ENCODE data around the gene DGKK.
"Not testable (repeated sequence)": the region's sequence is repeated elsewhere in the genome, so short reads cannot be mapped to it uniquely, and the experiment has no call there.

The DGKK gene

GRCh38 chrX:50428174-50428573, 42.5 kb downstream of the DGKK start:
- DNase-seq (ENCODE audit: low spot score) = no peak

GRCh38 chrX:50407976-50408375, 62.6 kb downstream of the DGKK start:
- DNase-seq (ENCODE audit: low spot score) = no peak

- no peak for DNase-seq (ENCODE audit: low spot score)
These were observed 66.7 kb downstream of the DGKK start for GRCh38 chrX:50403903-50404302.

GRCh38 chrX:50402886-50403285, 67.7 kb downstream of the DGKK start:
- DNase-seq (ENCODE audit: low spot score) = no peak

- no peak for DNase-seq (ENCODE audit: low spot score)
These were observed 76.7 kb downstream of the DGKK start for GRCh38 chrX:50393902-50394301.

- no peak for DNase-seq (ENCODE audit: low spot score)
These were observed 84.1 kb downstream of the DGKK start for GRCh38 chrX:50386520-50386919.

- DNase-seq (ENCODE audit: low spot score) = no peak
These were observed 88.8 kb downstream of the DGKK start for GRCh38 chrX:50381729-50382415.

- DNase-seq (ENCODE audit: low spot score) = no peak
These were observed 95.0 kb downstream of the DGKK start for GRCh38 chrX:50375481-50376267.

GRCh38 chrX:50372966-50373365, 97.7 kb downstream of the DGKK start:
- no peak for DNase-seq (ENCODE audit: low spot score)

- DNase-seq (ENCODE audit: low spot score) = no peak
These were observed 126.7 kb downstream of the DGKK start for GRCh38 chrX:50343917-50344316.

- no peak for DNase-seq (ENCODE audit: low spot score)
These were observed 137.3 kb downstream of the DGKK start for GRCh38 chrX:50333308-50333707.

GRCh38 chrX:50332668-50333067, 138.0 kb downstream of the DGKK start:
- DNase-seq (ENCODE audit: low spot score) = not testable (repeated sequence)

- no peak for DNase-seq (ENCODE audit: low spot score)
These were observed 143.4 kb downstream of the DGKK start for GRCh38 chrX:50327235-50327634.
